GM23338 (cell line): ENCODE results near the gene ABHD6.

ENCODE experiments used
- CREB1 ChIP-seq: fragments of 250-450 bp; sonication (Bioruptor Pico); IDR thresholded peaks from 2 replicates; pipeline ENCODE4 v1.5.0; 2020; ENCODE audit warnings: low read depth, mild to moderate bottlenecking, moderate library complexity
- CTCF ChIP-seq, 2 experiments: fragments of 200-600 bp in 1 of 2; sonication (generic) in 1 of 2; conservative IDR thresholded peaks; 2 replicates each; pipeline versions ENCODE4 v1.5.1 to v1.6.1; 2016 to 2017; ENCODE audit warnings: antibody characterized with exemption in 2 of 2, low read depth in 2 of 2, mild to moderate bottlenecking in 2 of 2, moderate library complexity in 1 of 2
- EZH2 ChIP-seq: fragments of 200-600 bp; sonication (generic); IDR thresholded peaks from one replicate; pipeline ENCODE4 v1.8.0; 2017; ENCODE audit warnings: antibody characterized with exemption, mild to moderate bottlenecking, low read depth; ENCODE audit not compliant: unreplicated experiment
- EZH2phosphoT487 ChIP-seq: fragments of 200-600 bp; sonication (generic); IDR thresholded peaks from one replicate; pipeline ENCODE4 v1.8.1; 2018; ENCODE audit warnings: antibody characterized with exemption; ENCODE audit not compliant: unreplicated experiment
- POLR2AphosphoS5 ChIP-seq: IDR thresholded peaks from 2 replicates; pipeline ENCODE4 v1.6.1; 2016; ENCODE audit warnings: antibody characterized with exemption, low read depth
- REST ChIP-seq: IDR thresholded peaks from one replicate; pipeline ENCODE4 v1.6.1; 2018; ENCODE audit warnings: antibody characterized with exemption; ENCODE audit not compliant: unreplicated experiment
- ZNF331 ChIP-seq: fragments of 250-450 bp; sonication (Bioruptor Pico); IDR thresholded peaks from 2 replicates; pipeline ENCODE4 v1.5.0; 2020; ENCODE audit warnings: low read depth, mild to moderate bottlenecking, moderate library complexity

GRCh38 chr3:58335652-58335947 lies 98.0 kb downstream of the ABHD6 start:
- TF ChIP-seq POLR2AphosphoS5 (no peak), EZH2 (no peak), CTCF (conservative IDR thresholded peaks at IDR 0.05; ENCODE audit: low read depth in 2 of 2) (no peak), ZNF331 (CRISPR knock-in tag) (no peak), CREB1 (no peak), REST (no peak), EZH2phosphoT487 (no peak)
